C4-2B (cell line): Measurements from ENCODE around the gene DDTL.

Source experiments
- ZFX ChIP-seq: fragments of 450-650 bp; IDR thresholded peaks from 2 replicates; pipeline ENCODE4 v1.6.1; 2017
- TF ChIP-seq, protein P1 (sequence below): fragments of 450-650 bp; conservative IDR thresholded peaks from 2 replicates; pipeline ENCODE4 v1.5.1; 2017; ENCODE audit warnings: mild to moderate bottlenecking

GRCh38 chr22:23939017-23939357 lies 27.7 kb upstream of the DDTL start:
- TF ChIP-seq, protein P1, sequence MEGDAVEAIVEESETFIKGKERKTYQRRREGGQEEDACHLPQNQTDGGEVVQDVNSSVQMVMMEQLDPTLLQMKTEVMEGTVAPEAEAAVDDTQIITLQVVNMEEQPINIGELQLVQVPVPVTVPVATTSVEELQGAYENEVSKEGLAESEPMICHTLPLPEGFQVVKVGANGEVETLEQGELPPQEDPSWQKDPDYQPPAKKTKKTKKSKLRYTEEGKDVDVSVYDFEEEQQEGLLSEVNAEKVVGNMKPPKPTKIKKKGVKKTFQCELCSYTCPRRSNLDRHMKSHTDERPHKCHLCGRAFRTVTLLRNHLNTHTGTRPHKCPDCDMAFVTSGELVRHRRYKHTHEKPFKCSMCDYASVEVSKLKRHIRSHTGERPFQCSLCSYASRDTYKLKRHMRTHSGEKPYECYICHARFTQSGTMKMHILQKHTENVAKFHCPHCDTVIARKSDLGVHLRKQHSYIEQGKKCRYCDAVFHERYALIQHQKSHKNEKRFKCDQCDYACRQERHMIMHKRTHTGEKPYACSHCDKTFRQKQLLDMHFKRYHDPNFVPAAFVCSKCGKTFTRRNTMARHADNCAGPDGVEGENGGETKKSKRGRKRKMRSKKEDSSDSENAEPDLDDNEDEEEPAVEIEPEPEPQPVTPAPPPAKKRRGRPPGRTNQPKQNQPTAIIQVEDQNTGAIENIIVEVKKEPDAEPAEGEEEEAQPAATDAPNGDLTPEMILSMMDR, result no peak
- no peak for TF ChIP-seq ZFX
